ENCODE measurements around the gene MUC22.

DNA sequence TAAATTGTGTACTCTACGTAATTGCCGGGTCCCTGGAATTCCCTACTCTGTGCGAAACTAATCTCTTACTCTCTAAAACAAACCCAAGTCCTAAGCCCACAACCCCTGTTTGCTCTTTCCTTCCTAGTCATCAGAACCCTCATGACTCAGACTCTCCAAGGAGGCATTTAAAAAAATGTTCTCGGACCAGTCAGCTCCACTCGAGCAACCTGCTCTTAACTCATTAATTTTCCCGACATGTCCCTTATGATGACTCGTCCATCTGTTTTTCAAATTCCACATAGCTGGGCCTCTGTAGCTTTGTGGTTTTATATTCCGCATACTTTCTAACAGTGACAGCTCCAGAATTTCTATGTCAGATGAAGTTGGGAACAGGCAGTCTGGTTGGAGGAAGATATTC lies 2.6 kb upstream of the MUC22 start:
- TF ChIP-seq CTCF (optimal IDR thresholded peaks at IDR 0.05 in 1 of 3, IDR thresholded peaks at IDR 0.05 in 1 of 3, conservative IDR thresholded peaks at IDR 0.05 in 1 of 3; ENCODE audit: extremely low read depth in 1 of 3, insufficient read depth in 2 of 3, low read length in 3 of 3) = no peak
- TF ChIP-seq EZH2 (IDR thresholded peaks at IDR 0.05; ENCODE audit: low read length) = no peak

All from keratinocyte (primary cell).